Keratinocyte (primary cell): ENCODE data around the gene TPM2. TPM values are rescaled to one million over a fixed set of nuclear protein-coding genes. Genes with fewer than 3 reads are reported as not detected.
A peak's percentile ranks its signal among the peaks of the same experiment; 100 is the strongest.

ENCODE experiments used
- DNase-seq: peaks from one replicate; pipeline ENCODE4 v3.0.0-alpha.2; 2011; ENCODE audit warnings: low read depth, missing footprints, low spot score
- FAIRE-seq: peaks from 2 replicates; lab custom pipeline; 2011; peaks lifted over from hg19 to GRCh38; lab: Jason Lieb, UNC
- H2AFZ ChIP-seq: 2 replicates; pipeline ENCODE4 v1.6.0; 2012; ENCODE audit warnings: low read length, control low read depth, inconsistent platforms; ENCODE audit not compliant: control insufficient read depth
- H3K27ac ChIP-seq: 2 replicates; pipeline ENCODE4 v1.5.1; 2011; ENCODE audit warnings: low read length; ENCODE audit not compliant: control insufficient read depth, insufficient read depth
- H3K27me3 ChIP-seq: 3 replicates; pipeline ENCODE4 v1.6.0; 2011; ENCODE audit warnings: low read length; ENCODE audit not compliant: control insufficient read depth, insufficient read depth; ENCODE audit errors: extremely low read depth
- H3K36me3 ChIP-seq, 2 experiments: 2 replicates in 1 of 2; 3 replicates in 1 of 2; pipeline ENCODE4 v1.5.1; 2011; ENCODE audit warnings: low read length in 2 of 2, mild to moderate bottlenecking in 1 of 2; ENCODE audit not compliant: control insufficient read depth in 2 of 2, insufficient read depth in 2 of 2; ENCODE audit errors: extremely low read depth in 1 of 2
- H3K4me1 ChIP-seq: 3 replicates; pipeline ENCODE4 v1.5.1; 2011; ENCODE audit warnings: low read length; ENCODE audit not compliant: control insufficient read depth, insufficient read depth; ENCODE audit errors: extremely low read depth
- H3K4me2 ChIP-seq: 3 replicates; pipeline ENCODE4 v1.6.0; 2011; ENCODE audit warnings: low read depth, low read length; ENCODE audit not compliant: control insufficient read depth, insufficient read depth; ENCODE audit errors: extremely low read depth
- H3K4me3 ChIP-seq, 3 experiments: fragments of 200-600 bp in 1 of 3; sonication (generic) in 1 of 3; 2 replicates in 2 of 3; 3 replicates in 1 of 3; pipeline ENCODE4 v1.5.1; 2011 to 2016; ENCODE audit warnings: low read length in 3 of 3, mild to moderate bottlenecking in 3 of 3, control low read depth in 2 of 3, inconsistent platforms in 1 of 3, low read depth in 1 of 3, mixed read lengths in 1 of 3, mixed run types in 1 of 3, moderate library complexity in 1 of 3; ENCODE audit not compliant: control insufficient read depth in 2 of 3, insufficient read depth in 2 of 3; ENCODE audit errors: extremely low read depth in 1 of 3
- H3K79me2 ChIP-seq: 2 replicates; pipeline ENCODE4 v1.6.0; 2012; ENCODE audit warnings: low read length; ENCODE audit not compliant: control insufficient read depth, insufficient read depth
- H3K9ac ChIP-seq: 3 replicates; pipeline ENCODE4 v1.6.0; 2011; ENCODE audit warnings: low read length; ENCODE audit not compliant: control insufficient read depth, insufficient read depth; ENCODE audit errors: extremely low read depth
- H3K9me1 ChIP-seq: 3 replicates; pipeline ENCODE4 v1.6.0; 2011; ENCODE audit warnings: low read length; ENCODE audit not compliant: control insufficient read depth, insufficient read depth; ENCODE audit errors: extremely low read depth
- H3K9me3 ChIP-seq: 2 replicates; pipeline ENCODE4 v1.5.1; 2012; ENCODE audit warnings: low read depth, low read length; ENCODE audit not compliant: control insufficient read depth
- H4K20me1 ChIP-seq: 3 replicates; pipeline ENCODE4 v1.6.0; 2011; ENCODE audit warnings: low read length; ENCODE audit not compliant: control insufficient read depth, insufficient read depth; ENCODE audit errors: extremely low read depth
- EZH2 ChIP-seq: IDR thresholded peaks from one replicate; pipeline ENCODE4 v1.6.1; 2012; ENCODE audit warnings: inconsistent platforms, mild to moderate bottlenecking, low read length, moderate library complexity
- dilution Hi-C: fragments of 300-500 bp; cut with MboI; formaldehyde crosslinking; loops from one replicate; pipeline ENCODE4 v1.7.0; 2020; ENCODE audit warnings: low sequenced_read_pairs; ENCODE audit not compliant: extremely low pct_ligation_motif_present
- polyA plus RNA-seq, 5 experiments: library from polyadenylated mRNA; depleted of rRNA in 3 of 5; stranded (reverse) in 3 of 5; stranded (forward) in 1 of 5; unstranded in 1 of 5; fragments of >200 nt; gene quantifications; 1 replicate in 1 of 5; 2 replicates in 3 of 5; 3 replicates in 1 of 5; pipeline versions ENCODE4 v1.2.1 to v1.2.3, GENCODE V29; 2011 to 2012; ENCODE audit warnings: missing spikeins in 2 of 5, low read depth in 1 of 5, low replicate concordance in 1 of 5
- TF ChIP-seq, protein P1 (sequence below), 3 experiments: IDR thresholded peaks in 1 of 3; conservative IDR thresholded peaks in 1 of 3; optimal IDR thresholded peaks in 1 of 3; 2 replicates in 2 of 3; 3 replicates in 1 of 3; pipeline versions ENCODE3 to v1.5.1; 2011; ENCODE audit warnings: low read length in 3 of 3, mild to moderate bottlenecking in 3 of 3, moderate library complexity in 2 of 3, control low read depth in 1 of 3, inconsistent platforms in 1 of 3; ENCODE audit not compliant: insufficient read depth in 2 of 3; ENCODE audit errors: extremely low read depth in 1 of 3

TPM2 gene
- polyA plus RNA-seq, 1 donor (not counting 4 experiments of a cell fraction or from before 2014, with no cell fraction given): 53.1 TPM

DNA sequence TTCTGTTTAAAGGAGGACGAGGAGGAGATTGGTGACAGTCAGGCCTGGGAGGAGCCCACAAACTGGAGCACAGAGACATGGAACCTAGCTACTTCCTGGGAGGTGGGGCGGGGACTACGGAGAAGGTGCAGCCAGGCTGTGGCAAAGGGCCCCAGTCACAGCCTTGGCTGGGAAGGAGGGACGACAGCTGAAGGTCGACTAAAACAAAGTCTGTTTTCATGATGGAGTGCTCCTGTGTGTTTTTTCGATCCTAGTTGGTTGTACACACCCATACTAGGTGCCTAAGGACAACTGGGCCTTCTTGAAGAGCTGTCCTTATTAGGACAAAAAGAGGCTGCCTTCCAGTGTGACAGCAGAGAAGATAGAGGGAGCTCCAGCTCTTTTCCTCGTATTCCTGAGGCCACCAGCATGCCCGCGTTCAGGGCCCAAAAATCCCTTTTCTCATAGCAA is 28.7 kb downstream of the TPM2 start:
- Histone ChIP-seq H3K9me3 (no peaks in the 10 kb centered on the region), H2AFZ (no peak overlapping the region), H3K27me3 (peaks cover 3% of the 10 kb centered on the region), H3K4me1 (peaks cover 20% of the 10 kb centered on the region), H3K4me3 (no peak overlapping the region), H3K9me1 (no peaks in the 10 kb centered on the region), H3K79me2 (peaks cover 2% of the 10 kb centered on the region), H3K27ac (no peak overlapping the region), H3K4me2 (no peak overlapping the region), H4K20me1 (no peaks in the 10 kb centered on the region), H3K9ac (no peak overlapping the region), H3K36me3 (peaks cover 1 to 13% of the 10 kb centered on the region in 2 experiments)
- dilution Hi-C loops: no loop called here
- DNase-seq: no peak
- TF ChIP-seq, protein P1, sequence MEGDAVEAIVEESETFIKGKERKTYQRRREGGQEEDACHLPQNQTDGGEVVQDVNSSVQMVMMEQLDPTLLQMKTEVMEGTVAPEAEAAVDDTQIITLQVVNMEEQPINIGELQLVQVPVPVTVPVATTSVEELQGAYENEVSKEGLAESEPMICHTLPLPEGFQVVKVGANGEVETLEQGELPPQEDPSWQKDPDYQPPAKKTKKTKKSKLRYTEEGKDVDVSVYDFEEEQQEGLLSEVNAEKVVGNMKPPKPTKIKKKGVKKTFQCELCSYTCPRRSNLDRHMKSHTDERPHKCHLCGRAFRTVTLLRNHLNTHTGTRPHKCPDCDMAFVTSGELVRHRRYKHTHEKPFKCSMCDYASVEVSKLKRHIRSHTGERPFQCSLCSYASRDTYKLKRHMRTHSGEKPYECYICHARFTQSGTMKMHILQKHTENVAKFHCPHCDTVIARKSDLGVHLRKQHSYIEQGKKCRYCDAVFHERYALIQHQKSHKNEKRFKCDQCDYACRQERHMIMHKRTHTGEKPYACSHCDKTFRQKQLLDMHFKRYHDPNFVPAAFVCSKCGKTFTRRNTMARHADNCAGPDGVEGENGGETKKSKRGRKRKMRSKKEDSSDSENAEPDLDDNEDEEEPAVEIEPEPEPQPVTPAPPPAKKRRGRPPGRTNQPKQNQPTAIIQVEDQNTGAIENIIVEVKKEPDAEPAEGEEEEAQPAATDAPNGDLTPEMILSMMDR (optimal IDR thresholded peaks at IDR 0.05 in 1 of 3, IDR thresholded peaks at IDR 0.05 in 1 of 3, conservative IDR thresholded peaks at IDR 0.05 in 1 of 3; ENCODE audit: extremely low read depth in 1 of 3, insufficient read depth in 2 of 3, low read length in 3 of 3): peak; percentile 45 to 64 (median 51)
- no peak for TF ChIP-seq EZH2
- FAIRE-seq: no peak

DNA sequence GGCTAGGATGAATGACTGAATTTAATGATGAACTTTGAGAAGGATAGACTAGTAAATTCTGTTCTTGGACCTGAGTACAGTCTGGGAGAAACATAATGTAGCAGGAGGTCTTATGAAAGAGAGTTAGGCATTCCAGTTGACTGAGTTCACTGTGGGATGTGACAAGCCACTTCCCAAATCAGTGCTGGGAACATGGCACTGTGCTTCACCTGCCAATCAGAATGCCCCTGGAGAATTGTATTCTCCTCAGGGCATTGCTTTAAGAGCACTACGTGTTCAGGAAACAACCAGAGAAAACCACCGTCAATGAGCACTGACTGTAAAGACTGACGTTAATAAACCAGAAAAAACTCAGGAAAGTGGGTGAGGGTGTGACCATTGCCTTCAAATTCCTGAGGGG is 30.4 kb downstream of the TPM2 start:
- H3K4me3 ChIP-seq: no peak overlapping the region
- no peaks in the 10 kb centered on the region for H3K9me3 ChIP-seq
- no peaks in the 10 kb centered on the region for H3K9me1 ChIP-seq
- H3K4me1 ChIP-seq: peaks cover 15% of the 10 kb centered on the region
- no peak for TF ChIP-seq EZH2
- H3K79me2 ChIP-seq: peaks cover 2% of the 10 kb centered on the region
- FAIRE-seq (no peak), DNase-seq (no peak)
- no peak overlapping the region for H3K9ac ChIP-seq
- peaks cover 3% of the 10 kb centered on the region for H3K27me3 ChIP-seq
- no peak overlapping the region for H3K27ac ChIP-seq
- no peaks in the 10 kb centered on the region for H4K20me1 ChIP-seq
- H2AFZ ChIP-seq: no peak overlapping the region
- H3K36me3 ChIP-seq: peaks cover 1 to 13% of the 10 kb centered on the region in 2 experiments
- dilution Hi-C loops: no loop called here
- H3K4me2 ChIP-seq: peak overlapping the region; percentile 80

DNA sequence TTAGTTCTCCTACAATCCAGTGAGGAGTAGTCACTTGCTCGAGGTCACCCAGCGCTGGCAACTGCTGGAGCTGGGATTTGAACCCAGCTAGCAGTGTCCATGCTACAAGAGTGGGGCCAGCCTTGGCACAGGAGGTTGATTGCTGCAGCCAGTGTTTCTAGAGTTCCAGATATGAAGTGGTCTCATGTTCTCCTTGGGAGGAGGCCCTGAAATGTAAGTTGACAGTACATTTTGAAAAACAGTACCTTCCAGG is 30.8 kb downstream of the TPM2 start:
- H3K36me3 ChIP-seq: peaks cover 1 to 13% of the 10 kb centered on the region in 2 experiments
- dilution Hi-C loops: no loop called here
- peaks cover 13% of the 10 kb centered on the region for H3K4me1 ChIP-seq
- peak overlapping the region; percentile 53 for H2AFZ ChIP-seq
- no peak for FAIRE-seq
- H3K9ac ChIP-seq: peak overlapping the region; percentile 82
- peak overlapping the region; percentile 73 to 84 (median 81) for H3K4me3 ChIP-seq
- peak overlapping the region; percentile 49 for H3K27ac ChIP-seq
- H3K4me2 ChIP-seq: peak overlapping the region; percentile 80
- TF ChIP-seq EZH2: no peak
- TF ChIP-seq, protein P1 (optimal IDR thresholded peaks at IDR 0.05 in 1 of 3, IDR thresholded peaks at IDR 0.05 in 1 of 3, conservative IDR thresholded peaks at IDR 0.05 in 1 of 3; ENCODE audit: extremely low read depth in 1 of 3, insufficient read depth in 2 of 3, low read length in 3 of 3): no peak
- no peaks in the 10 kb centered on the region for H3K9me3 ChIP-seq
- DNase-seq: no peak
- H4K20me1 ChIP-seq: no peaks in the 10 kb centered on the region
- peaks cover 2% of the 10 kb centered on the region for H3K79me2 ChIP-seq
- no peaks in the 10 kb centered on the region for H3K9me1 ChIP-seq
- H3K27me3 ChIP-seq: peaks cover 3% of the 10 kb centered on the region
